HG03280 (cell line): ENCODE measurements around the gene TCIRG1.
"Not testable (repeated sequence)": the region's sequence is repeated elsewhere in the genome, so short reads cannot be mapped to it uniquely, and the experiment has no call there.

ENCODE experiments used
- ATAC-seq: cut with Tn5 transposase; IDR thresholded peaks from one replicate; pipeline ENCODE4 v1.9.1; 2021; ENCODE audit warnings: mild to moderate bottlenecking, moderate library complexity; ENCODE audit not compliant: unreplicated experiment

The TCIRG1 gene, protein sequence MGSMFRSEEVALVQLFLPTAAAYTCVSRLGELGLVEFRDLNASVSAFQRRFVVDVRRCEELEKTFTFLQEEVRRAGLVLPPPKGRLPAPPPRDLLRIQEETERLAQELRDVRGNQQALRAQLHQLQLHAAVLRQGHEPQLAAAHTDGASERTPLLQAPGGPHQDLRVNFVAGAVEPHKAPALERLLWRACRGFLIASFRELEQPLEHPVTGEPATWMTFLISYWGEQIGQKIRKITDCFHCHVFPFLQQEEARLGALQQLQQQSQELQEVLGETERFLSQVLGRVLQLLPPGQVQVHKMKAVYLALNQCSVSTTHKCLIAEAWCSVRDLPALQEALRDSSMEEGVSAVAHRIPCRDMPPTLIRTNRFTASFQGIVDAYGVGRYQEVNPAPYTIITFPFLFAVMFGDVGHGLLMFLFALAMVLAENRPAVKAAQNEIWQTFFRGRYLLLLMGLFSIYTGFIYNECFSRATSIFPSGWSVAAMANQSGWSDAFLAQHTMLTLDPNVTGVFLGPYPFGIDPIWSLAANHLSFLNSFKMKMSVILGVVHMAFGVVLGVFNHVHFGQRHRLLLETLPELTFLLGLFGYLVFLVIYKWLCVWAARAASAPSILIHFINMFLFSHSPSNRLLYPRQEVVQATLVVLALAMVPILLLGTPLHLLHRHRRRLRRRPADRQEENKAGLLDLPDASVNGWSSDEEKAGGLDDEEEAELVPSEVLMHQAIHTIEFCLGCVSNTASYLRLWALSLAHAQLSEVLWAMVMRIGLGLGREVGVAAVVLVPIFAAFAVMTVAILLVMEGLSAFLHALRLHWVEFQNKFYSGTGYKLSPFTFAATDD

DNA sequence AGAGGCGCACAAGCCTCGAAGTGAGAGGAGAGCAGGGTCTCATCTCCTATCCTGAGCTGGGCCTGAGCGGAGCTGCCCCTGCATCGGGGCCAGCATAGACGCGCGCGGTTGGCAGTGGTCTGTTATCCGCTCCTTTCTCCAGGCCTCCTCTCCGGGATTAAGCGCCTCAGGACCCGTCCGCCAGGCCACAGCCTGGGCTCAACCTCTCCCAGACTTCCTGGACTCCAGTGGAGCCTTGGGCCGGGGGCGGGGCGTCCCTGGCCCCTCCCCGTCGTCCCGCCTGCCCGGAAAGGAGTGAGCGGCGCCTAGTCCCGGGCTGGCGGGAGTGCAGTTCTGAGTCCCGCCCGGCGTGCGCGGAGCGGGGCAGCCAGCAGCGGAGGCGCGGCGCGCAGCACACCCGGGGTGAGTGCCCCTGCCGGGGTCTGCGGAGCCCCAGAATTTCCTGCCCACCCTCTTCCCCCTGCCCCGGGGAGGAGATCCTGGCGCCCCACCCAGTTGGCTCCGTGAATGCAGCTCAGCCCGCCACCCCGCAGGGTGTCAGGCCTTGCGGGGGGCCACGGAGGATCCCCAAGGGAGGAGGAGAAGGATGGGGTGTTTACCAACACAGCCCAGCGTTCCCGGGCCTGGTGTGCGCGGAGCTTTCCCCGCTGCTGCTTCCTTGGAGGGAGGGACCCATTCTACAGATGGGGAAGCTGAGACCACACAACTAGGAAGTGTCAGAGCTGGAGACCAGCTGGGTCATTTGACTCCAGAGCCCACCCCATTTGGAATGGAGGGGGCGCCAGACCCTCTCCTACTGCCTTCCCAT is at the start of gene TCIRG1:
TSS of gene TCIRG1 (plus strand) at position 308 of the 808 bp plus-strand sequence. CDS start 2,247 bp downstream, outside the sequence.
- peak; percentile 49 for ATAC-seq

DNA sequence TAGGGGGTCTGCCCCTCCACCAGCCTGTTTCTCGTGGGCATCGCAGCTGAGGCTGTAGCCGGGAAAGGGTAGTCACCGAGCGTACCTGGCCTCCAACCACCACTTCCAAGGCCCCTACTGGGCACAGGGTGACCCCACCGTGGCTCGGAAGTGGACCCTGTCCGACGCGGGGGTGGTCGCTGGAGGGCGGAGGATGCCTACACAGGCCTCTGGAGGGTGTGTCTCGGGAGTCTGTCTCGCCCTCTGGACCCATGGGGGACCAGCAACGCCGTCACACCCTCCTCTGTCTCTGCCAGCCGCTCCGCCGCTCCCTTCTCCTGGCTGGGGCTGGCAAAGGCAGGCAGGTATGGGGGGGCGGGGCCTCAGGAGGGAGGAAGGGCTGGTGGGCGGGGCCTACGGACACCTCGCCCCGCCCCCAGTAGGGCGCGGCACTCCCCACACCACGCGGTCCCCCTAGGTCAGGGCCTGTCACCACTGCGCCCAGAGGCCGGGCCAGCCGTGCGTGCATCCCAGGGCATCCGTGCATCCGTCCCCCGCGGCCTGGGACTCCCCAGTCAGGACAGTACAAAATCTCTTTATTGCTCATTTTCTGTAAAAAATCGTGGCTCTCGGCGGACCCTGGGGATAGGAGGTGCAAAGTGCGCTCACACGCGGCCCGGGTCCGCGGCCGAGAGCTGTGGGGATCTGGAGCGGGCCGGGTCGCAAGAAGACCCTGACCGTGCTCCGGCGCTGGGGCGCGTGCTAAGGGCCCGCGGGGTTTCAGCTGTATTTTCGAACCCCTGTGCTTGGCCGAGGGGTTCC is 48.1 kb upstream of the TCIRG1 start:
- not testable (repeated sequence) for ATAC-seq

- ATAC-seq = not testable (repeated sequence)
These were observed 47.3 kb upstream of the TCIRG1 start for GRCh38 chr11:67991347-67992121.

- not testable (repeated sequence) for ATAC-seq
These were observed 45.0 kb upstream of the TCIRG1 start for GRCh38 chr11:67993821-67994220.

GRCh38 chr11:67994387-67994786 is 44.4 kb upstream of the TCIRG1 start:
- ATAC-seq = not testable (repeated sequence)

GRCh38 chr11:67995129-67995528 is 43.7 kb upstream of the TCIRG1 start:
- ATAC-seq = not testable (repeated sequence)

DNA sequence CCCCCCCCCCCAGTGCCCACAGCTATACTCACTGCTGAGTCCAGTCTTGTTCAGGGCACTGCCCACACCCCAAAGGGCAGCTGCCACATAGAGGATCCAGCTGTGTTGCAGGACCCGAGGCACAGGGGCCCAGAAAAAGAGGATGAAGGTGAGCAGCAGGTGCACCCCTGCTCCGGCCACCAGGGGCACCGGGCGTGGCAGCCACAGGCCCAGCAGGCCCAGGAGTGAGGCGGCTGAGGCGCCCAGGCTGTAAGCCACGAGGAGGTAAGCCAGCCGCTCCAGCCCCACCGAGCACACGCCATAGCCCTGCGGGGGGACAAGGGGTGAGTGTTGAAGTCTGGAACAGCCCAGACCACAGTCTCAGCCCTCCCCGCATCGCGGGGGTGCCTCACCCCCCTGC is 43.2 kb upstream of the TCIRG1 start:
- ATAC-seq = not testable (repeated sequence)

GRCh38 chr11:67996051-67996450 is 42.8 kb upstream of the TCIRG1 start:
- ATAC-seq = no peak

- no peak for ATAC-seq
These were observed 42.0 kb upstream of the TCIRG1 start for GRCh38 chr11:67996622-67997474.

GRCh38 chr11:67997475-67997921 is 41.3 kb upstream of the TCIRG1 start:
- no peak for ATAC-seq

DNA sequence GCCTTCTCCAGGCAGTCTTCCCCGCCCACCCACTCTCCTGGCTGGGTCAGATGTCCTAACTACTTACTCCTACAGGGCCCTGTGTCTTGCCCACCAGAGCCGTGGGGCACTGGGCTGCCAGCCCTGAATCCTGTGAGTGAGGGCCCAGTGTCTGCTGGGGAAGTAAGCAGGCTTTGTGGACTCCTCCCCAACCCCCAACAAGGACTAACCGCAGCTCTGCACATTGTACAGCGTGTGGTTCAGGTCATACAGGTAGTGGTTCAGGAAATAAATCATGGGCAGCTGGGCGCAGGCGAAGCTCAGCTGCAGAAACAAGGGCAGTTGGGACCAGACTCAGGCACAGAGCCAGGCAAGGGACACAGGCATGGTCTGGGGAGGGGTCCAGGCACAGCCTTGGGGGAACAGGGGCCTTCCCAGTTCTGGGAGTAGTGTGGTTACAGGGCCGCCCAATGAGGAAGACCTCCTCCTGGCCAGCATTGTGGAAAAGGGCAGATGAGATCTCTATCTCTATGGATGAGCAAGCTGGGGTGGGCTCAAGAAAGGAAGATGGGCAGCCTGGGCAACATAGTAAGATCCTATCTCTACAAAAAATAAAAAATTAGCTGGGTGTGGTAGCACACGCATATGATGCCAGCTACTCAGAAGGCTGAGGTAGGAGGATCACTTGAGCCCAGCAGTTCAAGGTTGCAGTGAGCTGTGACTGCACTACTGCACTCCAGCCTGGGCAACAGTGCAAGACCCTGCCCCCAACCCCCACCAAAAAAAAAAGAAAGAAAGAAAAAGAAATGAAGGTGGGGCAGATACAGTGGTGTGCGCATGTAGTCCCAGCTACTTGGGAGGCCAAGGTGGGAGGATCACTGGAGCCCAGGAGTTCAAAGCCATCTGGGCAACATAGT is 40.4 kb upstream of the TCIRG1 start:
- ATAC-seq = no peak

GRCh38 chr11:67999201-67999629 is 39.6 kb upstream of the TCIRG1 start:
- no peak for ATAC-seq

DNA sequence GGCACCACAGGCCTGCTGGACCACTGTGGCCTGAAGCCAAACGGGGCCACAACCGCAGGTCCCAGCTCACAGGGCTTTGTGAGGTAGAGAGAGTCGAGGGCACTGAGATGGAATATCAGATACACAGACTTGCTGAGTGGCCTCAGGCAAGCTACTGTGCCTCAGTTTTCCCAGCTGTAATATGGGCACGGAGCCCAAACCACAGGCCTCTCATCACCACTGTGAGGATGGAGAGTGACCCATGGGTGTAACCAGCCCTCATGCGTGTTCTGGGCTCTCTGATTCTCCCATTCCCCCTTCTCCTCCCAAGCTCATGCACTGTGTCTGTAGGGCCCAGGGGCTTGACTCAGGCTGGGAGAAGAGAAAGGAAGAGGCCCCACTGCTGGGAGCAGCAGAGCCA is 39.1 kb upstream of the TCIRG1 start:
- ATAC-seq = no peak

- ATAC-seq = peak; percentile 6
These were observed 36.3 kb upstream of the TCIRG1 start for GRCh38 chr11:68002575-68002937.

DNA sequence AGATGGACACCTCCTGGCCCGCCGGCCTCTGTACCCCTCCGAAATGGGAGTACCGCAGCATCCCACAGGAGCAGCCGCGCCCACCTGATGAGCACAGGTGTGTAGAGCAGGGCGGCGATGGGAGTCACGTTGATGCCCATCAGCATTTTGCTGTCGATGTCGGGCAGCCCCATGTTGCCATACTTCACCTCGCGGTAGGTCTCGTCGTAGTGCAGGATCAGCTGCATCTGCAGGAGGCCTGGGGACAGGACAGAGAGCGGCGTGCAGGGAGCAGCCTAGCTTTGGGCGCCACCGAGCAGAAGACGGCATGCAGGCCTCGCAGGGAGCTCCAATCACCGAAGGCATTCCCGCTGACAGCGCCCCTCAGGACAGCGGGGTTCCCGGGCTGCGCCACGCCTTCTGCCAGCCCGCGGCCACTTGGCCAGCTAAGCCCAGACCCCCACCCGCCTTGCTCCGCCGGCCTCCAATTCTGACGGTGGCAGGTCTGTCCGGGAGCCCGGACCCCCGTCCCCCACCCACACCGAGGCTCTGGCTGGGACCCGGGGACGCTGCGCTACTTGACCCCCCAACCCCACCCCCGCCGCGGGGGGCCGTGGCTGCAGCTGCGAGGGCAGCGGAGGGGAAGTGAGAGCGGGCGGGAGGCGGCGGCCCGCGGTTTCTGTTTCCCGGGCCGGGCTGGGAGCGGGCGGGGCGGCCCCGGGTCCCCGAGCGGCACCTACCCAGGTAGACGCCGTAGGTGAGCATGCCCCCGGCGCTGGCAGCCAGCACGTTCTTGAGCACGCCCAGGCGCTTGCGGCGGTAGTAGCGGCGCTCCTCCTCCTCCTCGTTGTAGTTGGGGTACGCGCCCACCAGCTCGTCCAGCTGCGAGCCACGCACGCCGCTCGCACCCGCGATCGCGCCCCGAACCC is 35.6 kb upstream of the TCIRG1 start:
- ATAC-seq = peak; percentile 41

DNA sequence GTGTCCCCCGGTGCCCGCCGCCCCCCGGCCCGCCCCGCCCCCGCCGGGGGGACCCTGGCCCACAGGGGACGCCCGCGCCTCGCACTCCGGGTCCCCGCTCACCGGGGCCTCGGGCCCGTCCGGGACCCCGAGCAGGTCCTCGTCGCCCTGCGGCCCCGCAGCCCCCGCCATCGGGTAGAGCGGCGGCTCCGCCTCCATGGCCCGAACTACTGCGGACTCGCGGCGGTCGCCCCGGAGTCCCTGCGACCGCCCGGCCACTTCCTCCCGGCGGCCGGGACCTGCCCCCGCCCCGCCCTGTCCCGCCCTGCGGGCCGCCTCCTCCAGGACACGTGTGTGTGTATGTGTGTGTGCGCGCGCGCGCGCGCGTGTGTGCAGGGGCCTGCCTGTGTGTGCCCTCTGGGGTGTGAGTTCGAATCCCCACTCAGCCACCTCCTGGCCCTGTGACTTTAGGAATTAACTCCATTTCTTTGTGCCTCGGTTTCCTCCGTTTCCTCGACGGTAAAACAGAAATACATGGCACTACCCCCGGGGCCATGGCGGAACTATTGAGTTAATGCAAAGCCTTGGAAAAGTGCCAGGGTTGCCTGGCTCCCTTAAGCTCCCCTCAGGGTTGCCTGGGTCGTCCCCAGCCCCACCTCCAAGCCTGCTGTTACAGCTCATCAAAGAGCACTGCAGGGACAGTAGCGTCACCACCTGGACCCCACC is 34.8 kb upstream of the TCIRG1 start, which contains the start of gene UNC93B1:
TSS of gene UNC93B1 (minus strand) at position 252 of the 705 bp plus-strand sequence. CDS start at position 198, 54 bp downstream.
- ATAC-seq = peak; percentile 66
